CD14-positive monocyte (primary cell): ENCODE data around the gene C11orf86. TPM values are rescaled to one million over a fixed set of nuclear protein-coding genes. Genes with fewer than 3 reads are reported as not detected.

Source experiments
- DNase-seq, 3 donors: peaks; one replicate each; pipeline ENCODE4 v3.0.0-alpha.2; 2011 to 2022
- H2AFZ ChIP-seq: 2 replicates; pipeline ENCODE4 v1.6.0; 2012; ENCODE audit warnings: mild to moderate bottlenecking, low read depth, low read length, inconsistent platforms; ENCODE audit not compliant: insufficient read depth, poor library complexity, severe bottlenecking
- H3K27ac ChIP-seq, 2 donors: 1 replicate in 1 of 2; 2 replicates in 1 of 2; pipeline ENCODE4 v1.5.1; 2012 to 2013; ENCODE audit warnings: low read length in 2 of 2, control low read depth in 1 of 2, inconsistent platforms in 1 of 2, low read depth in 1 of 2, mild to moderate bottlenecking in 1 of 2
- H3K27me3 ChIP-seq, 2 donors: one replicate each; pipeline versions ENCODE4 v1.6.0 to v1.6.1; 2011 to 2013; ENCODE audit warnings: low read length in 2 of 2; ENCODE audit not compliant: control insufficient read depth in 2 of 2, insufficient read depth in 2 of 2
- H3K36me3 ChIP-seq, 2 donors: replicated peaks in 1 of 2; 1 replicate in 1 of 2; 2 replicates in 1 of 2; pipeline versions ENCODE4 v1.5.1 to v1.6.1; 2012 to 2013; ENCODE audit warnings: low read length in 2 of 2, control low read depth in 1 of 2, inconsistent platforms in 1 of 2, mild to moderate bottlenecking in 1 of 2; ENCODE audit not compliant: insufficient read depth in 2 of 2, control insufficient read depth in 1 of 2
- H3K4me1 ChIP-seq, 2 donors: 1 replicate in 1 of 2; 2 replicates in 1 of 2; pipeline versions ENCODE4 v1.5.1 to v1.6.1; 2012 to 2013; ENCODE audit warnings: low read length in 2 of 2, control low read depth in 1 of 2, inconsistent platforms in 1 of 2, mild to moderate bottlenecking in 1 of 2, moderate library complexity in 1 of 2; ENCODE audit not compliant: insufficient read depth in 2 of 2, control insufficient read depth in 1 of 2
- H3K4me2 ChIP-seq: replicated peaks from 2 replicates; pipeline ENCODE3; 2012; ENCODE audit warnings: low read length, moderate library complexity, mild to moderate bottlenecking; ENCODE audit not compliant: poor library complexity, severe bottlenecking; ENCODE audit errors: extremely low read depth
- H3K4me3 ChIP-seq, 3 experiments: fragments of 200-600 bp in 1 of 3; sonication (generic) in 1 of 3; replicated peaks in 1 of 3; 1 replicate in 2 of 3; 2 replicates in 1 of 3; pipeline ENCODE4 v1.5.1; 2011 to 2013; ENCODE audit warnings: low read length in 3 of 3, mild to moderate bottlenecking in 3 of 3, control low read depth in 2 of 3, low read depth in 2 of 3, inconsistent platforms in 1 of 3, moderate library complexity in 1 of 3
- H3K79me2 ChIP-seq: 2 replicates; pipeline ENCODE4 v1.6.0; 2012; ENCODE audit warnings: mild to moderate bottlenecking, control low read depth, inconsistent platforms, low read length, moderate library complexity; ENCODE audit not compliant: insufficient read depth
- H3K9ac ChIP-seq: 2 replicates; pipeline ENCODE4 v1.6.0; 2017; ENCODE audit warnings: low read length, mild to moderate bottlenecking; ENCODE audit not compliant: insufficient read depth, poor library complexity, severe bottlenecking
- H3K9me3 ChIP-seq, 2 donors: replicated peaks in 1 of 2; 1 replicate in 1 of 2; 2 replicates in 1 of 2; pipeline versions ENCODE4 v1.5.1 to v1.6.1; 2012 to 2013; ENCODE audit warnings: low read length in 2 of 2, control low read depth in 1 of 2; ENCODE audit not compliant: control insufficient read depth in 1 of 2, insufficient read depth in 1 of 2
- H4K20me1 ChIP-seq: 2 replicates; pipeline ENCODE4 v1.6.0; 2012; ENCODE audit warnings: mild to moderate bottlenecking, low read length, control low read depth, moderate library complexity; ENCODE audit not compliant: insufficient read depth
- H3K27ac Mint-ChIP-seq, 7 donors: one replicate each; pipeline ENCODE4 v1.8.0; 2020; ENCODE audit warnings: mild to moderate bottlenecking in 7 of 7, mixed read lengths in 7 of 7, moderate library complexity in 6 of 7, inconsistent platforms in 2 of 7
- H3K27me3 Mint-ChIP-seq, 3 donors: one replicate each; pipeline ENCODE4 v1.8.0; 2021 to 2022; ENCODE audit warnings: low read depth in 3 of 3, mild to moderate bottlenecking in 3 of 3, mixed read lengths in 3 of 3, moderate library complexity in 3 of 3, inconsistent platforms in 1 of 3
- H3K36me3 Mint-ChIP-seq, 2 donors: one replicate each; pipeline ENCODE4 v1.8.0; 2020; ENCODE audit warnings: mixed read lengths in 2 of 2, inconsistent platforms in 1 of 2, mild to moderate bottlenecking in 1 of 2
- H3K4me1 Mint-ChIP-seq: one replicate; pipeline ENCODE4 v1.8.0; 2020; ENCODE audit warnings: mild to moderate bottlenecking, mixed read lengths
- H3K4me3 Mint-ChIP-seq, 2 donors: one replicate each; pipeline ENCODE4 v1.8.0; 2020; ENCODE audit warnings: mild to moderate bottlenecking in 2 of 2, mixed read lengths in 2 of 2, moderate library complexity in 1 of 2
- H3K9me3 Mint-ChIP-seq, 7 donors: one replicate each; pipeline ENCODE4 v1.8.0; 2020 to 2022; ENCODE audit warnings: mixed read lengths in 7 of 7, mild to moderate bottlenecking in 6 of 7, moderate library complexity in 6 of 7, inconsistent platforms in 2 of 7
- CTCF ChIP-seq: fragments of 200-600 bp; IDR thresholded peaks from one replicate; pipeline ENCODE4 v1.8.0; 2022; ENCODE audit warnings: antibody characterized with exemption, mild to moderate bottlenecking
- WGBS: methylation state at CpG from one replicate; pipeline ENCODE4 v1.1.5; 2013; ENCODE audit warnings: missing lambda C conversion rate; ENCODE audit not compliant: insufficient coverage; 5-methylcytosine and 5-hydroxymethylcytosine counted together
- intact Hi-C, 2 donors: fragments of 100-400 bp; cut with micrococcal nuclease; formaldehyde crosslinking; loops; one replicate each; pipeline versions ENCODE4 v1.15.0 to v1.15.1; 2023
- polyA plus RNA-seq, 3 donors: library from polyadenylated mRNA; depleted of rRNA in 1 of 3; unstranded in 2 of 3; stranded (reverse) in 1 of 3; fragments of 300-500 nt in 2 of 3; fragments of >200 nt in 1 of 3; fragmentation: Illumina TruSeq in 2 of 3; gene quantifications; 1 replicate in 2 of 3; 2 replicates in 1 of 3; pipeline ENCODE4 v1.2.3, GENCODE V29; 2012 to 2021

Gene C11orf86
- polyA plus RNA-seq, 3 donors: not detected

GRCh38 chr11:67006029-67006884, 31.2 kb downstream of the C11orf86 start:
- Mint-ChIP-seq H3K4me1 (no peaks in the 10 kb centered on the region), H3K36me3 (no peaks in the 10 kb centered on the region), H3K9me3 (peaks cover 0 to 9% (median 0%) of the 10 kb centered on the region in 7 donors), H3K27ac (no peak overlapping the region), H3K27me3 (peaks cover 10 to 21% (median 15%) of the 10 kb centered on the region in 3 donors), H3K4me3 (peak overlapping the region in 1 of 2 donors; percentile 37)
- no peaks in the 10 kb centered on the region for H3K4me1 ChIP-seq
- H3K27ac ChIP-seq: no peak overlapping the region
- no peaks in the 10 kb centered on the region for H4K20me1 ChIP-seq
- no peaks in the 10 kb centered on the region for H3K79me2 ChIP-seq
- intact Hi-C loops: no loop called here
- peak in 2 of 3 donors; percentile 11 to 35 for DNase-seq
- no peak for TF ChIP-seq CTCF
- H3K9me3 ChIP-seq: no peaks in the 10 kb centered on the region
- no peak overlapping the region for H3K4me2 ChIP-seq
- no peaks in the 10 kb centered on the region for H3K27me3 ChIP-seq
- no peak overlapping the region for H3K4me3 ChIP-seq
- H3K36me3 ChIP-seq: no peaks in the 10 kb centered on the region
- WGBS: 90% methylated on average over 2 of the region's 14 CpGs
- no peak overlapping the region for H3K9ac ChIP-seq
- H2AFZ ChIP-seq: peak overlapping the region; percentile 19

- H3K27me3 Mint-ChIP-seq: peaks cover 7 to 21% (median 17%) of the 10 kb centered on the region in 3 donors
- Histone ChIP-seq H3K4me1 (no peaks in the 10 kb centered on the region), H3K4me3 (no peak overlapping the region), H3K79me2 (no peaks in the 10 kb centered on the region), H3K9me3 (no peaks in the 10 kb centered on the region), H4K20me1 (no peaks in the 10 kb centered on the region), H2AFZ (no peak overlapping the region), H3K4me2 (no peak overlapping the region), H3K27me3 (no peaks in the 10 kb centered on the region), H3K27ac (no peak overlapping the region), H3K36me3 (no peaks in the 10 kb centered on the region), H3K9ac (no peak overlapping the region)
- intact Hi-C loops: no loop called here
- no peaks in the 10 kb centered on the region for H3K36me3 Mint-ChIP-seq
- WGBS: 100% methylated on average over 2 of the region's 7 CpGs
- no peak overlapping the region for H3K27ac Mint-ChIP-seq
- no peak for DNase-seq
- H3K4me3 Mint-ChIP-seq: no peak overlapping the region
- no peaks in the 10 kb centered on the region for H3K4me1 Mint-ChIP-seq
- H3K9me3 Mint-ChIP-seq: peaks cover 0 to 9% (median 0%) of the 10 kb centered on the region in 7 donors
- no peak for TF ChIP-seq CTCF
Measured at GRCh38 chr11:67007126-67007525, 32.0 kb downstream of the C11orf86 start.
